Measurements from ENCODE around the gene HTR3A.
"Not testable (repeated sequence)": the region's sequence is repeated elsewhere in the genome, so short reads cannot be mapped to it uniquely, and the experiment has no call there.

HTR3A gene

DNA sequence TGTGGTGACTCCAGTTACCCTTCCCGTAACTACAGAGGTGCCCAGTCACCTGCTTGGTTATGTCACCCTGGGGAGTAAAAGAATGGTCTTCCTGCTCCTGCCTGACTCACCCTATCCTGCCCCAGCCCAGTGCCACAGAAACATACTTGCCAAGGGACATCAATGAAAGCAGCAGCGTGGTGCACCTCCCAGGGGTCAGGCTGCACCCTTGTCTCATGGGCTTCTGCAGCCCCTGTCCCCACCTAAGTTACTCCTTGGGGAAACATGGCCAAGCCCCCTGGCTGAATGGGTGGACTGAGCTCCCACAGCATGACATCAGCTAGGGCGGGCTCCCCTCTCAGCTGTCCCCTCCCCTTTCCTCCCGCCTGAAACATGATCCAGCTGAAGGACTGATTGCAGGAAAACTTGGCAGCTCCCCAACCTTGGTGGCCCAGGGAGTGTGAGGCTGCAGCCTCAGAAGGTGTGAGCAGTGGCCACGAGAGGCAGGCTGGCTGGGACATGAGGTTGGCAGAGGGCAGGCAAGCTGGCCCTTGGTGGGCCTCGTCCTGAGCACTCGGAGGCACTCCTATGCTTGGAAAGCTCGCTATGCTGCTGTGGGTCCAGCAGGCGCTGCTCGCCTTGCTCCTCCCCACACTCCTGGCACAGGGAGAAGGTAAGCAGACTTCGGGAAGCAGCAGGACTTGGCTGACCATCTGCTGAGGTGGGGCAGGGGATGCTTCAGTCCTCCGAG, at the start of gene HTR3A:
TSS of gene HTR3A (plus strand) at position 368 of the 730 bp plus-strand sequence. CDS start at position 586, 218 bp downstream.
- DNase-seq: no peak

DNA sequence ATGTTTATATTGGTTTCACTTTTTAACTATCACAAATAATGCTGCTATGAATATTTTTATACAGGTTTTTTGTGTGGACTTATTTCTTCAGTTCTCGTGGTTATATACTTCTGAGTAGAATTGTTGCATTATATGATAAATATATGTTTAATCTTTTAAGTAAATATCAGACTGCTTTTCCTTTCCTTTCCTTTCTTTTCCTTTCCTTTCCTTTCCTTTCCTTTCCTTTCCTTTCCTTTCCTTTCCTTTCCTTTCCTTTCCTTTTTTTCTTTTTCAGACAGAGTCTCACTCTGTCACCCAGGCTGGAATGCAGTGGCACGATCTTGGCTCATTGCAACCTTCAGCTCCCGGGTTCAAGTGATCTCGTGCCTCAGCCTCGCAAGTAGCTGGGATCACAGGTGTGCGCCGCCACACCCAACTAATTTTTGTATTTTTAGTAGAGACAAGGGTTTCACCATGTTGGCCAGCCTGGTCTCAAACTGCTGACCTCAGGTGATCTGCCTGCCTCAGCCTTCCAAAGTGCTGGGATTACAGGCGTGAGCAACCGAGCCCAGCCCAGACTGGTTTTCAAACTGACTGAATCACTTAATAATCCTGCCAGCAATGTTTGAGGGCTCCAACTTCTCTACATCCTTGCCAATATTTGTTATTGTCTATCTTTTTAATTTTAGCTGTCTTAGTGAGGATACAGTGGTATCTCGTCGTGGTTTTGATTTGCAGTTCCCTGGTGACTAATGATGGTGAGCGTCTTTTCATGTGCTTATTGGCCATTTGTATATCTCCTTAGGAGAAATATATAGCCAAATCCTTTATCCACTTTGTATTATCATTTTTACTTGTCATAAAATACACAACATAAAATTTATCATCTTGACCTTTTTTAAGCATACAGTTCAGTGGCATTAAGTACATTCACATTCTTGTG, 48.4 kb upstream of the HTR3A start:
- DNase-seq: no peak

DNA sequence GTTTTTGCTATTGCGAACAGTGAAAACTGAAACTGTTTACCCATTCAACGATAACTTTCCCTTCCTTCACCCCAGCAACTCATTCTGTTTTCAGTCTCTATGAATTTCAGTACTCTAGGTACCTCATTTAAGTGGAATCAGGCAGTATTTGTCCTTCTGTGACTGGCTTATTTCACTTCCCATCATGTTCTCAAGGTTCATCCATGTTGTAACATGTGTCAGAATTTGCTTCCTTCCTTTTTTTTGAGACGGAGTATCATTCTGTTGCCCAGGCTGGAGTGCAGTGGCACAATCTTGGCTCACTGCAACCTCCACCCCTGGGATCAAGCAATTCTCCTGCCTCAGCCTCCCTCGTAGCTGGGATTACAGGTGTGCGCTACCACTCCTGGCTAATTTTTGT, 46.6 kb upstream of the HTR3A start:
- DNase-seq: no peak

DNA sequence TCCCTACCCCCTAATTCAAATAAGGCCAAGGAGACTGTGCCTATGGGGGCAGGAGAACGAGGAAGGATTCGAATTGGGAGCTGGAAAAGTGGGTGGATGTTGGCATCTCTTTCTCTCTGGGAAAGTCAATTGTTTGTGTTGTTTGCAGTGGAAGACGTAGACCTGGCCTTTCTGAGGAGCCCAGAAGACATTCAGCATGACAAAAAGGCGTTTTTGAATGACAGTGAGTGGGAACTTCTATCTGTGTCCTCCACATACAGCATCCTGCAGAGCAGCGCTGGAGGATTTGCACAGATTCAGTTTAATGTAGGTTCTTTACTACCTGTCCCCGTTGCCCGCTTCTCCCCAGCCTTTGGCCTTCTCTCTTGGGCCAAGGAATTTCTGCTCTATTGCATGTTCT, 42.1 kb upstream of the HTR3A start:
- no peak for DNase-seq

DNA sequence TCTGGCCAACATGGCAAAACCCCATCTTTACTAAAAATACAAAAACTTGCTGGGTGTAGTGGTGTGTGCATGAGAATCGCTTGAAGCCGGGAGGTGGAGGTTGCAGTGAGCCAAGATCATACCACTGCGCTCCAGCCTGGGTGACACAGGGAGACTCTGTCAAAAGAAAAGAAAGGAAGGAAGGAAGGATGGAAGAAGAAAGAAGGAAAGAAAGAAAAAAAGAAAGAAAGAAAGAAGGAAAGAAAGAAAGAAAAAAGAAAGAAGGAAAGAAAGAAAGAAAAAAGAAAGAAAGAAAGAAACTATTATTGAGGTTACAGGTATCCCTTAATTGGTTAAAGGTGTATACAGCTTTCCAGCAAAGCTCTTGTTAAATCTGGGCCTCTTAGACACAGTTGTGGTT, 40.7 kb upstream of the HTR3A start:
- DNase-seq: not testable (repeated sequence)

DNA sequence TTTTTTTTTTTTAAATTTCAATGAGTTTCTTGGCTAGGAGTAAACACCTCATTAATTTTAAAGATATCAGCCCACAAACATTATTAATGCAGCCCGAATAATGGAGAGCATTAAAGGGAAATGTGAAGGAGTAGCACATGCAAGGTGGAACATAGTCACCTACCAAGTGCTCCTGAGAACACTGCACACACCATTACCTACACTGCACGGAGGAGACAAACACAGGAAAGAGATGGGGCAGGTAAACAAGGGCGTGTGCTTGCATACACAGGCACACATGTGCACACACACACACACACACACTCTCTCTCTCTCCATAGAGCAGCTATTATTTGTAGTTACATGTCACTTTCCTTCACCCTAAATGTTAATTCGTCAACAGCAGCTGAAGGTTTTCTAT, 40.1 kb upstream of the HTR3A start:
- DNase-seq: no peak

DNA sequence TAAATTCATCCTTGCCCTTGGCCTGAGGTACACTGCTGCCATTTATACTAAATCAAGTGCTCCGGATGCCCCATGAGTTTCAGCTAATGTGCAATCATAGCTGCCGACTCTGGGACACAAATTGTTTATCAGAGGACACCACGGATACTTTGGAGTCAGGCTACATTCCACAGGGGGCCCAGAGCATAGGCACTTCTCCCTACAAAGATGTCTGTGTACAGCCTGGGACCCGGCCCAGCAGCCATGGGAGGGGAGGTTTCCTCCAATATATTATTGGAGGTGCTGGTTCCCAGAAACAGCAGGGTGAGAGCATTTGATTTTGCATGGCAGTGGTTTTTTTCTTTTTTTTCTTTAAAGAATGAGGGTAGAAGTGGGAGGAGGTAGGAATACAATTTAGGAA, 39.0 kb upstream of the HTR3A start:
- DNase-seq: no peak

DNA sequence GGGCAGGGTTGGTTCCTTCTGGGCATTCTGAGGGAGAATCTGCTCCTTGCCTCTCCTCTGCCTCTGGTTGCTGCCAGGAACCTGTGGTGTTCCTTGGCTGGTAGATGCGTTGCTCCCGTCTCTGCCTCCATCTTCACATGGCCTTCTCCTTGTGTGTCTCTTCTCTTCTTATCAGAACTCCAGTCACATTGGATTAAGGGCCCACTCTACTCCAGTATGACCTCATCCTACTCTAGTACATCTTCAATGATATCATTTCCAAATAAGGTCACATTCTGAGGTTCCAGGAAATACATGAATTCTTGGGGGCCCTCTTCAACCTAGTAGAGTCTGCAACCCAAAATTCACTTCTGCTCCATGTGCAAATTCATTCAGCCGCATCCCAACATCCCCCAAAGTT, 37.0 kb upstream of the HTR3A start:
- no peak for DNase-seq

DNA sequence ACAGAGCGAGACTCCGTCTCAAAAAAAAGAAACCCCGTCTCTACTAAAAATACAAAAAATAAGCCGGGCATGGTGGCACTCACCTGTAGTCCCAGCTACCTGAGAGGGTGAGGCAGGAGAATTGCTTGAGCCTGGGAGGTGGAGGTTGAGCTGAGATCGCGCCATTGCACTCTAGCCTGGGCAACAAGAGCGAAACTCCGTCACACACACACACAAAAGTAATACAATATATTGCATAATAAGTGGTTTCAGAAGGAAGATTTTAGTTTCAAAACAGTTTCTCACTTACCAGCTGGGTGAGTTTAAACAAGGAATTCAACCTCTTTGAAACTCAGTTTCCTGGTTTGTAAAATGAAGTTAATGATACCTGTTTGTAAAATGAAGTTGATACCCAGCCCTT, 32.7 kb upstream of the HTR3A start:
- no peak for DNase-seq

DNA sequence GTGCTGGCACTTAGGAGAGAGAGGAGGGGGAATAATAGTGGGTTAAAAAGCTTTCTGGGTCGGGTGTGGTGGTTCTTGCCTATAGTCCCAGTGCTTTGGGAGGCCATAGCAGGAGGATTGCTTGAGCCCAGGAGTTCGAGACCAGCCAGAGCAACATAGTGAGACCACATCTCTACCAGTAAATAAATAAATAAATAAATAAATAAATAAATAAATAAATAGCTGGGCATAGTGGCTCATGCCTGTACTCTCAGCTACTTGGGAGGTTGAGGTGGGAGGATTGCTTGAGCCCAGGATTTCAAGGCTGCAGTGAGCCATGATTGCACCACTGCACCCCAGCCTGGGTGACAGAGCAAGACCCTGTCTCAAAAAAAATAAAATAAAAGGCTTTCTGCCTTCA, 28.7 kb upstream of the HTR3A start:
- not testable (repeated sequence) for DNase-seq

DNA sequence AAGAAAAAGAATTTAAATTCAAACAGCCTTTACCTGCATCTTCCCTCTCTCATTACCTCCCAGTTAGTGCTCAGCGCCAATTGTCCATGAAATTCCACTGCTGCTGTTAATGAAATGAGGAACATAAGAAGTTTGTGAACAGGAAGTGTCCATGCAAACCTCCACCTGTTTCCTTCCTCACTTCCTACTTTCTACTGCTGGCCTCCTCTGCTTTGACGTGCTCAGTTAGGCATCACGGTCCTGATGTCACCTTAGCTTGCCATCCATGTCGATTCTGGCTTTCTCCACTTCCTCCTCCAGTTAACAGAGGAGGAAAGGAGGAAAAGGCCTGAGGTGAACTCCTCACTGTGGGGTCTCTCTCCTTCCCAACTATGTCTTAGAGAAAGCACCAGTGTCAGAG, 26.9 kb upstream of the HTR3A start:
- DNase-seq: no peak

DNA sequence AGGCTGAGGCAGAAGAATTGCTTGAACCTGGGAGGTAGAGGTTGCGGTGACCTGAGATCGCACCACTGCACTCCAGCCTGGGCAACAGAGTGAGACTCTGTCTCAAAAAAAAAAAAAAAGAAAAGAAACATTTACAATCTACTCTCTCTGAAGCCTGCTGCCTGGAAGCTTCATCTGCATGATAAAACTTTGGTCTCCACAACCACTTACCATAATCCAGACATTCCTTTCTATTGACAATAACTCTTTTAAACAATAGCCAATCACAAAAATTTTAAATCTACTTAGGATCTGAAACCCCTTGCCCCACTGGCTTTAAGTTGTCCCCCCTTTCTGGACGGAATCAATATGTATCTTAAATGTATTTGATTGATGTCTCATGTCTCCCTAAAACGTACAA, 25.0 kb upstream of the HTR3A start:
- no peak for DNase-seq

DNA sequence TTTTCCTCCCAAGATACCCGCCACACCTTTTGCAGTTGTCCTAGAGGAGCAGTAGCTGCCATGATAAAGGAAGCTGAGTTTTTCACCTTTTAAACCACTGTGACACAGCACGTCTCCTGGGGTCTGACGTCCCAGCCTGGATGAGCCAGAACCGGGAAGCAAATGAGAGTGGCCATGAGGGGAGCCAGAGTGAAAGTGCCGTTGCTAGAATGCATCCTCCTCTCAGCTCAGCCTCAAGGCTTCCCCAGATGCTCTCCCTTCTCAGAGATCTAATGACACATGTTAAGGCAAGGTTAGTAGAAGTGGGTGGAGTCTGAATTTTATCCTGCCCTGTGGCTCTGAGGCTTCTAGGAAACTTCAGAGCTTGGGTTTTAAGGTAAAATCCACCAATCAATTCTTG, 23.4 kb upstream of the HTR3A start:
- DNase-seq: no peak

DNA sequence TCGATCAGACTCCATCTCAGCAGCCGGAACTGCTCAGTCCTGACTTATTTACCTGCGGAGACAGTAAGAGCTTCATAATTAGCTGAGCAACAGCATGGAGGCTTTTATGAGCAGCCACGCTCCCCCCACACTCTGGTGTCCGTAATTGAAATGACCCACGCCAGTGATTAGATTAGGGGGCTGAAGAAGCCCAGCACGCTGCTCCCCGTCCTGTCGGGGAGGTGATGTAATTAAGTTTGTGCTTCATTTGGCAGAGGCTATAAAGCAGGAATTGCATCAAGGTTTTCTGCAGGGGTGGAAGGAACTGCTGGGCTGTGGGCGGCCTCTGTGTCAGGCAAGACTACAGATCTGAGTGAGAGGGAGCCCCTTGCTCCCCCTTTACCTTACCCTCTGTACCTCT, 22.8 kb upstream of the HTR3A start:
- no peak for DNase-seq

DNA sequence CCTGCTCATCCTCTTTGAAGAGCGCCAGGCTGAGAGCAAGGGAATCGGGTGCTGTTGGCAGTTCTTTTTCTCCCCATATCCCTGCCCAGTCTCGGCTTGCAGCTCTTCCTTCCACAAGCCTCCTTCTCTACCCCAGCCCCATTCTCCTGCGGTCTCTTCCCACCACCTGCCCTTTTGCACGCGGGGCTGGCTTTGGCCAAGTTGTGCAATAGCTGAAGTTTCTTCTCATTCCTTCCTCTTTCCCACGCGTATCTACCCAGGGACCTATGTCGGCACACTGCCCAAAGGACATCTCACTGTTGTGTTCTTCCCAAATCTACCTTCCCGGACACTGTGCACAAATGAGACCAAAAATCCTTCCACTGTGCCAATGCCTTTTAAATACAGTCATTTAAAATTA, 22.3 kb upstream of the HTR3A start:
- no peak for DNase-seq

DNA sequence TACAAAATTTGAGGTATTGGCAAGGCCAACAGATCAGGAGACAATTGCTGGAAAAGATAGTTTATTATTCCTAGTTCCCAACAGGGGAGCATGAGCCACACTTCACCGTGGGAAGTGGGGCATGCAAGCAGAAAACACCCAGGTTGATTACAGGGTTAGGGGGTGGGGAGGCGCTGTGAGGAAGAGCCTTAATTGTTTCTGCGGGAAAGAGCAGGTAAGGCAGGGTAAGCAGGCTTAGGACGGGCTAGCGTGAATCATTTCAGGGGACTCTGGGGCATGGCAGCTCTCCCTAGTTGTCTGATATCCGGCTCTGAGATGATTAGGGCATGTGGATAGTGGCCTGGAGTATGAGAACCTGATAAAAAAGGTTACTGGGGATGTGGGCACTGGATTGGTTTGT, 20.7 kb upstream of the HTR3A start:
- DNase-seq: no peak

DNA sequence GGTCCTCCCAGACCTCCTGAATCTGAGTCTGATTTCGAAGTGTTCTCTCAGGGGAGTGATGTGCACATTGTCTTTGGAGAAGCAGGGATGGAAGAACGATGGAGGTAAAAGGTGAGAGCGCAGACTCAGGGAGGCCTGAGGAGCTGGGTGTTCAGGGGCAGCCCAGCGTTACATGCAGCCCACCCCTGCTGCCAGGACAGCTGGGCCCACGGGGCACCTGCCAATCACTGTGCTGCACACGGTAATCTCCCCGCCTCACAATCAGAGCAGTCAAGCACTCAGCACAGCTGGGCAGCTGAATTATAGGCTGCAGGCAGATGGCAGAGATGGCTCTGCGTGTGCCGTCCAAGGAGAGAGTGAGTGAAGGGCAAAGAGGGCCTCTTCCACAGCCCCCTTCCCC, 17.9 kb upstream of the HTR3A start:
- DNase-seq: no peak

DNA sequence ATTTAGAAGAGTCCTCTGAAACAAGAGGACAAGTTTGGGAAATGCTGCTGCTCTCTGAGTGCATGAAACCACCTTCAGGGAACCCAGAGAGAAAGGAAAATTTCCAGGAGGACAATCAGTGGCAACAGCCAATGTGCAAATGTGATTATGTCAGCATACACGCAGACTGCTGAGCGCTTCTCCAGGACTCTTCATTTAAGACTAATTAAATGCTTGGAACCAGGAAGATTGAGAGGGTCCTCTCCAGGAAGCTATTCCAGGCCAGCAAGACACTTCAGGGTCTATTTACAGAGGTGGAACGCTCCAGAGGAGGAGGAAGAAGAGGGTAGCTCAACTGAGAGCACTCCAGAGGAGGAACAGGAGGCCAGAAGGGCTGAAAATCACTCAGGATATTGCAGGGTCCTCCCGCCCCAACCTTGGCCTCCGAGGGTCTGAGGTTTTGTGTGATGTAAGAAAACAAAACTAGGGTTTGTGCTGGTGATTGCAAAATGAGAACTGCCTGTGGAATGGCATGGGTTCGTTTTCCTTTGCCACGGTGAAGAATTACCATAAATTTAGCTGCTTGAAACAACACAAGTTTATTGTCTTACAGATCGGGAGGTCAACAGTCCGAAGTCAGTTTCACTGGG, 14.1 kb upstream of the HTR3A start:
- no peak for DNase-seq

DNA sequence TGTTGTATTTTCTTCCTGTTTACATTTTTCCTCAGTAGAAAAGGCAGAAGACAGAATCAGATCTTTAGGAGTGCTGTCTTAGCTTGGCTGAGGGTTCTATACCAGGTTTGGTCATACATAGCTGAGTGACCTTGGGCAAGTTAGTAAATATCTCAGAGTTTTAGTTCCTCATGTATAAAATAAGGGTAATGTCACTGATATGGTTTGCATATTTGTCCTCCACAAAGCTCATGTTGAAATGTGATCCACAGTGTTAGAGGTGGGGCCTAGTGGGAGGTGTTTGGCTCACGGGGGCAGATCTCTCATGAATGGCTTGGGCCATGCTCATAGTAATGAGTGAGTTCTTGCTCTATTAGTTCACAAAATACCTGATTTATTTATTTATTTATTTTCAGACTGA, 7.5 kb upstream of the HTR3A start:
- DNase-seq: no peak

DNA sequence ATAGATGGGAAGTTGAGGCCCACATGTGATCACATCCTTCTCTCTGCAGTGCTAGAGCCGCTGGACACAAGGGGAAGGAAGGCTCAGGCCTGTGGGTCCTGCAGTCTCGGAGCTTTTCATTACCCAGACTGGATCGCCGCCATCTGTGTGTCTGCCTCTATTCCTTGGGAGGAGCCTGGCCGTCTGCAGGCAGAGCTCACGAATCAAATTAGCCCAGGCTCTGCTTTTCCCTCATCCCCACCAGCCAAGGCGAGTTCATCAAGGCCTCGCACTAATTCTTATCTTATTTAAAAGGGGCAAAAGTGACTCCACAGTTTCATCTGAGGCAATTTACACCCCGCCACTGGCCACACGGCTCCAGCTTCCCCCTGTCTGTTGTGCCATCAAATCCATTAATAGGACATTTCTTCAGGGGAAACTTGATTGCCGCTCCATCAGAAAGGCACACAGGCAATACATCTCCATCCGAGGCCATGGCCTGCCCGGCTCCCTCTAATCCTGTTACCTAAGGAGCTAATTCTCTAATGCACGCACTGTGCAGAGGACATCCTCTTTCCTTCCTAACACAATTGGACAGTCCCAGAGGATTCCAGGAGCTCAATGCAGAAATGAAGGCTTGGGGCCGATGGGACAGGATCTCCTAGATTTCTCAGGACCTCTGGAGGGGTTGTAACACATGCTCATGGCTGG, 3.3 kb upstream of the HTR3A start:
- DNase-seq: no peak

DNA sequence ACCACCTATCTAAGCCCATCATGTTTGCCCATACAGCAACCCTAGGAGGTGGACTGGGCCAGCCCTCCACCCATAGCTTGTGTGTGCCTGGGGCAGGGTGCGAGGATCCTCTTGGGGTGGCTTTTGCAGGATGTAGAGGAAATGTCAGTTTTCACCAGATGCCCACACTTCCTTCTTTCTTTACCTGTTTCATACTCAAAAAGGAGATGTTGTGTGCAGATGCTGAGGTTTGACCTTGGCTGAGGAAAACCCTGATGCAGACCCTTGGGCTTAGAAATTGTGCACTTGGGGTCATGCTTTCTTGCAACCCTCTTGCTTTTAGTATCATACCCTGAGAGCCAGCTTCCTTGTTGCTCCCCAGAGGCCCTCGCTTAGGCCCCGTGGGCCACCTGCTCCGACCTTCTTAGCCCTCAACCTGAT, 2.2 kb downstream of the HTR3A start:
- no peak for DNase-seq

DNA sequence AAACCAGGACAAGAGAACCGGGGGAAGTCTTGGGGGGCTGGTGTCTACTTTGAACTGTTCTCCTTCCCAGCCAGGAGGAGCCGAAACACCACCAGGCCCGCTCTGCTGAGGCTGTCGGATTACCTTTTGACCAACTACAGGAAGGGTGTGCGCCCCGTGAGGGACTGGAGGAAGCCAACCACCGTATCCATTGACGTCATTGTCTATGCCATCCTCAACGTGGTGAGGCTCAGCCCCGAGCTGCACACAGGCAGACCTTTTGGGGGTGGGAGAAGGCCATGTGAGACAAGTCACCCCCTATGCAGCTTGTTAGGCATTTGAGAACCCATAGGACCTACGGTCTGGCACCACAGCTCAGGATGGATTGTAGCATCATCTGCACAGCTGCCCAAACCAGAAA, 2.8 kb downstream of the HTR3A start:
- DNase-seq: no peak

DNA sequence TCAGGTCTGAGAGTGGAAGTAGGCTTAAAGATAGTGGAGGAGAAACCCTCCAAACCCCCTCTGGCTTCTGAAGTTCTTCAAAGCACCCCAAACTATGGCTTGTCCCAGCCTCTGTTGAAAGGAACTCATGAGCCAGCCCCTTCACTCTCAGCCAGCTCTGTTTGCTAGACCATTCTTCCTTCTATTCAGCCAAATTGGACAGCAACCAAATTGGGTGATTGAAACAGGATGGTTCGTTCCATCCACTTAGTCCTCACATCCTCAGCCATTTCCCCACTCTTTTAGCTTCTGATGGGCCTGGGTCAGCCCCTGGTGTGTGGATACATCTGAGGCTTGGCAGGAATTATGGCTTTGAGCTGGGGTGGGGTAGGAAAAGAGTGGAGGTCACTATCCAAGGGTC, 4.5 kb downstream of the HTR3A start:
- no peak for DNase-seq
